ENCODE data around the gene SPINK1.
"Not testable (repeated sequence)": the region's sequence is repeated elsewhere in the genome, so short reads cannot be mapped to it uniquely, and the experiment has no call there.

The SPINK1 gene

GRCh38 chr5:147831465-147831864 is at the start of gene SPINK1:
Gene SPINK1, minus strand, starts transcription at chr5:147831671. Its CDS starts 94 bp downstream, at chr5:147831577.
- in situ Hi-C loops (cut with MboI; ENCODE audit: low pct_unique_long_range_greater_than_20kb, low sequenced_read_pairs), result no loop called here
- no peak for DNase-seq

GRCh38 chr5:147880487-147880886 is 49.0 kb upstream of the SPINK1 start:
- in situ Hi-C loops (cut with MboI; ENCODE audit: low pct_unique_long_range_greater_than_20kb, low sequenced_read_pairs), result no loop called here
- DNase-seq, result no peak

GRCh38 chr5:147879784-147880183 is 48.3 kb upstream of the SPINK1 start:
- in situ Hi-C loops (cut with MboI; ENCODE audit: low pct_unique_long_range_greater_than_20kb, low sequenced_read_pairs), result no loop called here
- no peak for DNase-seq

- in situ Hi-C loops (cut with MboI; ENCODE audit: low pct_unique_long_range_greater_than_20kb, low sequenced_read_pairs), result no loop called here
- no peak for DNase-seq
These were observed 46.7 kb upstream of the SPINK1 start, which contains the start of gene SCGB3A2 for GRCh38 chr5:147878066-147878759. Gene SCGB3A2, plus strand, starts transcription at chr5:147878711. Its CDS starts 93 bp downstream, at chr5:147878804.

GRCh38 chr5:147876626-147877025 is 45.2 kb upstream of the SPINK1 start:
- in situ Hi-C loops (cut with MboI; ENCODE audit: low pct_unique_long_range_greater_than_20kb, low sequenced_read_pairs), result no loop called here
- no peak for DNase-seq

- DNase-seq, result no peak
- in situ Hi-C loops (cut with MboI; ENCODE audit: low pct_unique_long_range_greater_than_20kb, low sequenced_read_pairs), result no loop called here
These were observed 44.7 kb upstream of the SPINK1 start for GRCh38 chr5:147876141-147876540.

GRCh38 chr5:147874910-147875367 is 43.5 kb upstream of the SPINK1 start:
- in situ Hi-C loops (cut with MboI; ENCODE audit: low pct_unique_long_range_greater_than_20kb, low sequenced_read_pairs), result no loop called here
- DNase-seq, result no peak

GRCh38 chr5:147874118-147874875 is 42.8 kb upstream of the SPINK1 start:
- in situ Hi-C loops (cut with MboI; ENCODE audit: low pct_unique_long_range_greater_than_20kb, low sequenced_read_pairs); DNase-seq: not testable (repeated sequence)

- DNase-seq; in situ Hi-C loops (cut with MboI; ENCODE audit: low pct_unique_long_range_greater_than_20kb, low sequenced_read_pairs): not testable (repeated sequence)
These were observed 41.4 kb upstream of the SPINK1 start for GRCh38 chr5:147872744-147873435.

- DNase-seq; in situ Hi-C loops (cut with MboI; ENCODE audit: low pct_unique_long_range_greater_than_20kb, low sequenced_read_pairs): not testable (repeated sequence)
These were observed 40.6 kb upstream of the SPINK1 start for GRCh38 chr5:147871980-147872549.

- in situ Hi-C loops (cut with MboI; ENCODE audit: low pct_unique_long_range_greater_than_20kb, low sequenced_read_pairs); DNase-seq: not testable (repeated sequence)
These were observed 38.4 kb upstream of the SPINK1 start for GRCh38 chr5:147869892-147870291.

GRCh38 chr5:147869112-147869511 is 37.6 kb upstream of the SPINK1 start:
- in situ Hi-C loops (cut with MboI; ENCODE audit: low pct_unique_long_range_greater_than_20kb, low sequenced_read_pairs), result no loop called here
- no peak for DNase-seq

- no peak for DNase-seq
- in situ Hi-C loops (cut with MboI; ENCODE audit: low pct_unique_long_range_greater_than_20kb, low sequenced_read_pairs), result no loop called here
These were observed 32.1 kb upstream of the SPINK1 start for GRCh38 chr5:147863454-147864158.

GRCh38 chr5:147860641-147861025 is 29.2 kb upstream of the SPINK1 start:
- no peak for DNase-seq
- in situ Hi-C loops (cut with MboI; ENCODE audit: low pct_unique_long_range_greater_than_20kb, low sequenced_read_pairs), result no loop called here

- in situ Hi-C loops (cut with MboI; ENCODE audit: low pct_unique_long_range_greater_than_20kb, low sequenced_read_pairs), result no loop called here
These were observed 28.6 kb upstream of the SPINK1 start for GRCh38 chr5:147859962-147860640.

GRCh38 chr5:147858565-147858964 is 27.1 kb upstream of the SPINK1 start:
- DNase-seq, result no peak
- in situ Hi-C loops (cut with MboI; ENCODE audit: low pct_unique_long_range_greater_than_20kb, low sequenced_read_pairs), result no loop called here

More at GRCh38 chr5:147859962-147860640, 28.6 kb upstream of the SPINK1 start:
- DNase-seq, result no peak

GRCh38 chr5:147857302-147858129 is 26.0 kb upstream of the SPINK1 start:
- DNase-seq, result peak; percentile 57

More at GRCh38 chr5:147857302-147858129, 26.0 kb upstream of the SPINK1 start:
- in situ Hi-C loops (cut with MboI; ENCODE audit: low pct_unique_long_range_greater_than_20kb, low sequenced_read_pairs), result no loop called here
